ENCODE results near the gene PAQR4.

PAQR4 gene

DNA sequence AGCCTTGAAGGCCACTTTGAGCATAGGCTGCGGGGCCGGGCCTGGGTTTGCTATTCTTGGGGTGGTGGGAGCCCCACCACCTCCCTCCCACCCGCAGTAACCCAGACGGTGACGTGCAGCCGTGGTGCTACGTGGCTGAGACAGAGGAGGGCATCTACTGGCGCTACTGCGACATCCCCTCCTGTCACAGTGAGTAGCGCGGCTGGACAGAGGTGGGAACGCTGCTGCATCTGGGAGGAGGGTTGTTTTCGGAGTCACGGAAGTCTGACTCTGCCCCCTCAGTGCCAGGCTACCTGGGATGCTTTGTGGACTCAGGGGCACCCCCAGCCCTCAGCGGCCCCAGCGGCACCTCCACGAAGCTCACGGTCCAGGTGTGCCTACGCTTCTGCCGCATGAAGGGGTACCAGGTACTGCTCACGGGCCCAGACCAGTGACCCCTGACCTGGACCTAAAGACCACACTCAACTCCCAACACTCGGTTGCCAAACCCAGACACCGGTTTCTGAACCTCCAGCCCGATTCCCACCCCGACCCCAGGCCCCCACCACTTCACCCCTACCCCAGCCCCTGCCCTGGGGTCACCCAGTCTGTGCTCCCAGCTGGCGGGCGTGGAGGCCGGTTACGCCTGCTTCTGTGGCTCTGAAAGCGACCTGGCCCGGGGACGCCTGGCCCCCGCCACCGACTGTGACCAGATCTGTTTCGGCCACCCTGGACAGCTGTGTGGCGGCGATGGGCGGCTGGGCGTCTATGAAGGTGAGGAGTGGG, 2.9 kb upstream of the PAQR4 start:
- DNase-seq = no peak

DNA sequence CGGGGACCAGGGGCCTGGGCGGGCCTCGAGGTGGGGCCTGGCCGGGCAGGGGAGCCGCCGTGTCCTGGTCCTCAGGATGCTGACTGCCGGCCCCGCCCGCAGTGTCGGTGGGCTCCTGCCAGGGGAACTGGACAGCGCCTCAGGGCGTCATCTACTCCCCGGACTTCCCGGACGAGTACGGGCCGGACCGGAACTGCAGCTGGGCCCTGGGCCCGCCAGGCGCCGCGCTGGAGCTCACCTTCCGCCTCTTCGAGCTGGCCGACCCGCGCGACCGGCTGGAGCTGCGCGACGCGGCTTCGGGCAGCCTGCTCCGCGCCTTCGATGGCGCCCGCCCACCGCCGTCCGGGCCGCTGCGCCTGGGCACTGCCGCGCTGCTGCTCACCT, 2.3 kb upstream of the PAQR4 start:
- no peak for DNase-seq

- no peak for DNase-seq
Measured at GRCh38 chr16:2967211-2967631, 1.9 kb upstream of the PAQR4 start.

DNA sequence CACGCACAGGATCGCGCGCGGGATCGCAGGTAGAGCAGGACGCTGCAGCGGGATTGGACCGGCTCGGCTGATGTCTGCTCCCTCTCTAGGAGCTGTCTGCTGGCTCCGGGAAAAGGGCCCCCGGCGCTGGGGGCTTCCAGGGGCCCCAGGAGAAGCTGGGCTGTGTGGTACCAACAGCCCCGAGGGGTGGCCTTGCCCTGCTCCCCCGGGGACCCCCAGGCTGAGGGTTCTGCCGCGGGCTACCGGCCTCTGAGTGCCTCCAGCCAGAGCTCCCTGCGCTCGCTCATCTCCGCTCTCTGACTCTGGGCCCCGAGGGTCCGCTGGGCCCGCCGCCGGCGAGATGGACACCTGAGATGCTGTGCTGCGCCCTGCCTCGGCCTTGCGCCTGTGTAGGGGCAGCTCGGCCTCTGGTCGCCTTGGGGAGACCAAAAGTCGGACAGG, 1.4 kb upstream of the PAQR4 start:
- DNase-seq = no peak

GRCh38 chr16:2968368-2968737, 795 bp upstream of the PAQR4 start:
- DNase-seq = no peak

DNA sequence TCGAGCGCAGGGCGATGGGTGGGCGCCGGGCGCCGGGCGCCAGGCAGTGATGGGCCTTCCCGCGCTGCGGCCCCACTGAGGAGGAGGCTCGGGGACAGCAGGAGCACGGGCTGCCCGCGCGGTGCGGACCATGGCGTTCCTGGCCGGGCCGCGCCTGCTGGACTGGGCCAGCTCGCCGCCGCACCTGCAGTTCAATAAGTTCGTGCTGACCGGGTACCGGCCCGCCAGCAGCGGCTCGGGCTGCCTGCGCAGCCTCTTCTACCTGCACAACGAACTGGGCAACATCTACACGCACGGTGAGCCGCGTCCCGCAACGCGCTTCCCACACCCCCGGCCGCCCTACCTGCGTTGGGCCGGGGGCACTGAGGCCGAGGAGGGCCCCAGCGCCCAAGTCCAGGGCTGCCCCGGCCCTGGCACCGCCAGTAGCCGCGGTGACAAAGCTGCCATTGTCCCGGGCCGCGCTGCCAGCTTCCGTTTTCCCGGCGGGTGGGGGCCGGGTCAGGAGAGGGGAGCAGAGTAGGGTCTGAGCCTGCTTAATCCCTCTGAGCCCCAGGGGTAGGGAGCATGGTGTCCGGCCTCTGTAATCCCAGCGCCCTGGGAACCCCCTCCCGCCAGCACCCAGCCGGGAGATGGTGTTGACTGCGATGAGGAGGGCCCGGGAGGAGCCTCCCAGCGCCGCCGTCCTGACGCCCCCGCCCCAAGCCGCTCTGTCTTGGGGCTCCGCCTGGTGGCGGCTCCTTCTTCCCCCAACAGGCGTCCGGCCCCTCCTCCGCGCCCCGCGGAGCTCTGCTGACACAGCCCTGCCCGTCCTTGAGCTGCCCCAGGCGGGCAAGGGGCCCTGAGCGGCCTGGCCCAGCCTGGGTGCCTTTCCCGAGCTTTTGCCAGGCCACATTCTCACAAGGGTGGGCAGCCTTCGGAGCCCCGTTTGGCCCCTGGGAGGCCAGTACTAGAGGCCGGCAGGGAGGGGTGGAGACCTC, 685 bp downstream of the PAQR4 start:
- no peak for DNase-seq

DNA sequence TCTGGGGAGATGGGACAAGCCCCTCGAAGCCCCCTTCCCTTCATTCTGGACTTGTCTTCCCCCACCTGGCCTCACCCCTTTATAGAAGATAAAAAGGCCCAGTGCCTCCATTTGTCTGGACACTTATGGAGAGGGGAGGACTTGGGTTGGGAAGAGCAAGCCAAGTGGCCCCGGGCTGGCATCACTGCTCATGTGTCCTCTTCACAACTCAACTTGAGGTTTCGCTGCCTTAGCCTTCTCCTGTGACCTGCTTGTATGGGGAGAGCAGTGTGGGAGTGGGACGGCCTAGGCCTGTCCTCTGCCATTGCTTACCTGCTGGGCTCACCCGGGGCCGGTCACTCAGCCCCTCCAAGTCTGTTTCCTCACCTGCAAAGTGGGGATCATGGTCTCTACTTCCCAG, 1.4 kb downstream of the PAQR4 start:
- no peak for DNase-seq

GRCh38 chr16:2971134-2971984, 2.2 kb downstream of the PAQR4 start:
- no peak for DNase-seq

DNA sequence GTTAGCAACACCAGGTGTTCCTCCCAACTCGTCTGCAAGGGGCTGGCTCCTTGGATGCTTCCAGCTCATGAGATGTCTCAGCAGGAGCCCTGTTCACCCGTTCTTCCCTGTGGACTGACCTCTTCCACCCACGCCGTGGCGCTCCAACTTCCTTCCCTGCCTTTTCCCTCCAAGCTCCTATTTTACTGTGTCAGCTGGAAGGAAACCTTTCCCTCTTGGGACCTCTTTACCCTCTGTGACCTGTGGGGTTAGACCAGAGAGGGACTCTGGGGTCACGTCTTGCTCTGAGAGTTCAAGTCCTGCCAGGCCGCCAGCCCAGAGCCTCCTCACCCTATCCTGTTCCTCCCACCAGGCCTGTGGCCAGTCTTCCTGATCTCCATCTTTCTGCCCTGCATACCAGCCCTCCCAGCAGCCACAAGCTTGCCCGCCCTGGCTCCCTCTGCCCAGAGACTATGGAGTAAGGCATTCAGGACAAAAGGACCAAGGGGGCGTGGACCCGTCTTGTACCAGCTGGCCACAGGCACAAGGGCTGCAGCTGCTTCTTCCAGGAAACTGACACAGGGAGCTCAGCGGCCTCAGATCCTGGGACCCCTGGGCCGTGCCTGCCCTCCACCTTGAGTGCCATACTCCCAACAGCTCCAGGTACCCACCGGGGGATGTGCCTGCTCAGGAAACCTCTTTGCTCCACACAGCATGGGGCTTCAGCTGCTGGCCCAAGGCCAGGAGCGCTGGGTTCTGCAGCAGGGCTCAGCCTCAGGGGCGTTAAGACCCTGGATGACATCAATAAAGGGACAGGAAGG, 3.0 kb downstream of the PAQR4 start:
- no peak for DNase-seq

- no peak for DNase-seq
Measured at GRCh38 chr16:2973093-2973492, 3.9 kb downstream of the PAQR4 start.

GRCh38 chr16:2973605-2974318, 4.6 kb downstream of the PAQR4 start:
- DNase-seq = no peak

DNA sequence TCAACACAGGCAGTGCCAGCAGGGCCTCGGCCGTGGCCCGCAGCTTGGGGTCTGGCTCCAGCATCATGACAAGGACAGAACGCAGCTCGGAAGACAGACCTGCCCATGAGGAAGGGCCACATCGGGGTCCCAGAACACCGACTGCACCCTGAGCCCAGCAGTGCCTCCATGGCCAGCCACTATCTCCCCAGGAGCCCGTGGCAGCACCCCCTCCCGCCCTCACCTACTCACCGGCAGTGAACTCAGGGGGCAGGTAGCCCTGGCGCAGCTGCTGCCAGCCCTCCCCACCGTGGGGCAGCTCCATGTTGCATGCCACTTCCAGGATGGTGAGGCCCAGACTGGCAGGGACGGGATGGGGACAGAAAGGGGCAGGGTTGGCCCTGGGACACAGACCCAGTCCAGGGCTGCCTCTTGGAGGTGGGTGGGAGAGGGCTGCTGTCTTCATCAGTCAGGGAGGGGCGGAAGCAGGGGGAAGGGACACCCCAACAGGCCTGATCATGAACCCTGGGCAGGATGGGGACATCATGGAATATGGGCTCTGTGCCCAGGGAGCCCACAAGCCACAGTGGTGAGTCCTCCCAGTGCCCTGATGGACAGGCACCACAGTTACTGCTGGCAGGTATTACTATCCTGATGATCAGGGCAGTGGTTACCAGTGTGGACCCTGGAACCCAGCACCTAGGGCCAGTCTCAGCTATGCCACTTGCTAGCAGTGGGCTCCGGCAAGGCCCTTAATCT, 5.3 kb downstream of the PAQR4 start:
- DNase-seq = no peak

- no peak for DNase-seq
Measured at GRCh38 chr16:2975161-2975795, 6.1 kb downstream of the PAQR4 start.

GRCh38 chr16:2976201-2976600, 7.1 kb downstream of the PAQR4 start:
- no peak for DNase-seq

- DNase-seq = no peak
Measured at GRCh38 chr16:2976673-2977072, 7.5 kb downstream of the PAQR4 start.

- DNase-seq = no peak
Measured at GRCh38 chr16:2977440-2977839, 8.3 kb downstream of the PAQR4 start.

- no peak for DNase-seq
Measured at GRCh38 chr16:2979669-2980226, 10.6 kb downstream of the PAQR4 start.

DNA sequence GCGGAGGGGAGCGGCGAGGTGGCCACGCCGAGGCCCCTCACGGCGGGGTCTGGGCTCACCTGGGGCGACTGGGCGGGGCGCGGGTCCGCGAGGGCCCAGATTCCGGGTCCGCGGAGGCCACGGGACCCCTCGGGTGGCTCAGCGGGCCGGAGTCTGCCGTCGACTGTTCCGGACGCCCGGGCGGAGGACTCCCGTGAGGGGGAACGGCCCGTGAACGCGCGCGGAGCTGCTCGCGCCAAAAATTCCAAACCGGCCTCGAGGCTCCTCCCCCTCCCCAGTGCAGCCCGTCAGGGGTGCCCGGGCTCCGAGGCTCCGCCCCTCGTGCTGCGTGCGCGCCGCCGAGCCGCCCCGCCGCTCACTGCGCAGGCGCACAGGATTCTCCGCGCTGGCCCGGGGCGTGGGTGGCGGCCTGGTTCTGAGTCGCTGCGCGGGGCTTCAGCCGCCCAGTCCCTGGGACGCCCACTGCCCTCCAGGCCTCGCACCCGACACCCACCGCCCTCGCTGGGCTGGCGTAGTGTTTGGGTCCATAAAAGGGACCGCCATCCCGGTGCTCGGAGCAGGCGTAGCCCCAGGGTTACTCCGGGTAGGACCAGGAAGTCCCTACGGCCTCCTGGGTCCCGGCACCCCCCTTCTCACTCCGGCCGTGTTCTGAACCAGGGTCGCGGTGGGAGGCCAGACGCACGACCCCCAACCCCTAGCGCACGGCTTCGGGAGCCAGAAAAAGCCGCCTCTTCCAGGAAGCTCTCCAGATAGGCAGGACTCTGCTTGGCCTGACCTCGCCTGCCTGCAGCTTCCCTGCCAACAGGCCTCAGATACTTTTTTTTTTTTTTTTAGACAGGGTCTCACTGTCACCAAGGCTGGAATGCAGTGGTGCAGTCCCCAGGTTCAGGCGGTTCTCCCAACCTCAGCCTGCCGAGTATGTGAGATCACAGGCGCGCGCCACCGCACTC, 11.4 kb downstream of the PAQR4 start, which contains the start of gene PKMYT1:
Gene PKMYT1, minus strand, starts transcription at position 220 of the 950 bp plus-strand sequence. CDS start 789 bp downstream, outside the sequence.
- DNase-seq = peak; percentile 80
